Vagina (tissue), 2 donors: ENCODE results near the gene CCDC7.
"Not testable (repeated sequence)": the region's sequence is repeated elsewhere in the genome, so short reads cannot be mapped to it uniquely, and the experiment has no call there.

Experiments used
- CTCF ChIP-seq, 3 experiments: fragments of 450-650 bp in 2 of 3; fragments of 200-600 bp in 1 of 3; sonication (generic) in 1 of 3; IDR thresholded peaks; one replicate each; pipeline ENCODE4 v1.5.1; 2017 to 2019; ENCODE audit warnings: antibody characterized with exemption in 3 of 3, mild to moderate bottlenecking in 2 of 3, moderate library complexity in 2 of 3
- POLR2A ChIP-seq, 2 donors: fragments of 450-650 bp; IDR thresholded peaks; one replicate each; pipeline ENCODE4 v1.6.1; 2017; ENCODE audit warnings: antibody characterized with exemption in 2 of 2, mild to moderate bottlenecking in 2 of 2, moderate library complexity in 2 of 2

- TF ChIP-seq CTCF, POLR2A (IDR thresholded peaks at IDR 0.05): not testable (repeated sequence)
Observed at GRCh38 chr10:32488038-32488437, 42.1 kb downstream of the CCDC7 start.
